DND-41 (cell line): ENCODE data around the gene DYNC2I2.

Experiments
- EZH2 ChIP-seq: IDR thresholded peaks from 3 replicates; pipeline ENCODE4 v1.6.1; 2012; ENCODE audit warnings: borderline replicate concordance, low read depth, mild to moderate bottlenecking, moderate library complexity, low read length, inconsistent platforms; ENCODE audit not compliant: severe bottlenecking
- TF ChIP-seq, protein P1 (sequence below): IDR thresholded peaks from 2 replicates; pipeline ENCODE4 v1.5.1; 2012; ENCODE audit warnings: borderline replicate concordance, low read length, moderate library complexity, mild to moderate bottlenecking; ENCODE audit not compliant: poor library complexity, severe bottlenecking; ENCODE audit errors: extremely low read depth

DNA sequence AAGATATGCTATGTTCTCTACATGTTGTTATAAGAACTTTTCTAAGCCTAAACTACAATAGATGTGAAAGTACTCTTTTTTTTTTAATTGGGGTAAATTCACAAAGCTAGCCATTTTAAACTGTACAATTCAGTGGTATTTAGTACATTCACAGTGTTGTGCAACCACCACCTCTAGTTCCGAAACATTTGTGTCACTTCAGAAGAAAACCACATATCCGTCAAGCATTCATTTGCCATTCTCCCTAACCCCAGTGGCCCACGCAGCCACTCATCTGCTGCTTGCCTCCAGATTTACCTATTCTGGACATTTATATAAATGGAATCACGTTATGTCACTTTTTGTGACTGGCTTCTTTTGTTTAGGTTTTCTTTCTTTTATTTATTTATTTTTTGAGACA, 61.2 kb downstream of the DYNC2I2 start:
- TF ChIP-seq, protein P1, sequence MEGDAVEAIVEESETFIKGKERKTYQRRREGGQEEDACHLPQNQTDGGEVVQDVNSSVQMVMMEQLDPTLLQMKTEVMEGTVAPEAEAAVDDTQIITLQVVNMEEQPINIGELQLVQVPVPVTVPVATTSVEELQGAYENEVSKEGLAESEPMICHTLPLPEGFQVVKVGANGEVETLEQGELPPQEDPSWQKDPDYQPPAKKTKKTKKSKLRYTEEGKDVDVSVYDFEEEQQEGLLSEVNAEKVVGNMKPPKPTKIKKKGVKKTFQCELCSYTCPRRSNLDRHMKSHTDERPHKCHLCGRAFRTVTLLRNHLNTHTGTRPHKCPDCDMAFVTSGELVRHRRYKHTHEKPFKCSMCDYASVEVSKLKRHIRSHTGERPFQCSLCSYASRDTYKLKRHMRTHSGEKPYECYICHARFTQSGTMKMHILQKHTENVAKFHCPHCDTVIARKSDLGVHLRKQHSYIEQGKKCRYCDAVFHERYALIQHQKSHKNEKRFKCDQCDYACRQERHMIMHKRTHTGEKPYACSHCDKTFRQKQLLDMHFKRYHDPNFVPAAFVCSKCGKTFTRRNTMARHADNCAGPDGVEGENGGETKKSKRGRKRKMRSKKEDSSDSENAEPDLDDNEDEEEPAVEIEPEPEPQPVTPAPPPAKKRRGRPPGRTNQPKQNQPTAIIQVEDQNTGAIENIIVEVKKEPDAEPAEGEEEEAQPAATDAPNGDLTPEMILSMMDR = no peak
- no peak for TF ChIP-seq EZH2
